Lower leg skin (tissue), 4 donors: Measurements from ENCODE around the gene GGA2. TPM values are rescaled to one million over a fixed set of nuclear protein-coding genes. Genes with fewer than 3 reads are reported as not detected.

ENCODE experiments used
- DNase-seq, 2 donors: peaks; one replicate each; pipeline ENCODE4 v3.0.0-alpha.2; 2019; ENCODE audit warnings: low spot score in 2 of 2
- H3K4me3 ChIP-seq: fragments of 200-600 bp; sonication (generic); 2 replicates; pipeline ENCODE4 v1.5.1; 2017; ENCODE audit warnings: mild to moderate bottlenecking, low read depth; ENCODE audit not compliant: poor library complexity, severe bottlenecking
- POLR2A ChIP-seq, 2 donors: fragments of 450-650 bp; IDR thresholded peaks; one replicate each; pipeline ENCODE4 v1.6.1; 2016 to 2017; ENCODE audit warnings: antibody characterized with exemption in 2 of 2, mild to moderate bottlenecking in 1 of 2, moderate library complexity in 1 of 2
- WGBS, 2 donors: methylation state at CpG; one replicate each; pipeline ENCODE4 v1.1.5; 2018; 5-methylcytosine and 5-hydroxymethylcytosine counted together
- intact Hi-C: fragments of 100-400 bp; cut with DNase I; formaldehyde crosslinking; loops from one replicate; pipeline ENCODE4 v1.15.0; 2023; ENCODE audit warnings: low total_unique reads
- total RNA-seq, 4 donors: library from RNA; depleted of rRNA; stranded (reverse); fragments of >200 nt; gene quantifications; one replicate each; pipeline ENCODE4 v1.1.0, GENCODE V29; 2016
- TF ChIP-seq, protein P1 (sequence below), 3 donors: fragments of 450-650 bp; IDR thresholded peaks; one replicate each; pipeline ENCODE4 v1.5.1; 2016; ENCODE audit warnings: antibody characterized with exemption in 3 of 3, mild to moderate bottlenecking in 3 of 3, moderate library complexity in 2 of 3

GGA2 gene
- total RNA-seq, 4 donors from 2014 or later, result 40.7 to 80.4 (median 61.4) TPM

GRCh38 chr16:23500212-23500861, 10.0 kb downstream of the GGA2 start:
- intact Hi-C loops, result no loop called here
- H3K4me3 ChIP-seq, result no peak overlapping the region
- 61 to 69% methylated on average over 19 to 20 of the region's 20 CpGs for WGBS, 2 donors
- TF ChIP-seq POLR2A (IDR thresholded peaks at IDR 0.05), result no peak
- TF ChIP-seq, protein P1, sequence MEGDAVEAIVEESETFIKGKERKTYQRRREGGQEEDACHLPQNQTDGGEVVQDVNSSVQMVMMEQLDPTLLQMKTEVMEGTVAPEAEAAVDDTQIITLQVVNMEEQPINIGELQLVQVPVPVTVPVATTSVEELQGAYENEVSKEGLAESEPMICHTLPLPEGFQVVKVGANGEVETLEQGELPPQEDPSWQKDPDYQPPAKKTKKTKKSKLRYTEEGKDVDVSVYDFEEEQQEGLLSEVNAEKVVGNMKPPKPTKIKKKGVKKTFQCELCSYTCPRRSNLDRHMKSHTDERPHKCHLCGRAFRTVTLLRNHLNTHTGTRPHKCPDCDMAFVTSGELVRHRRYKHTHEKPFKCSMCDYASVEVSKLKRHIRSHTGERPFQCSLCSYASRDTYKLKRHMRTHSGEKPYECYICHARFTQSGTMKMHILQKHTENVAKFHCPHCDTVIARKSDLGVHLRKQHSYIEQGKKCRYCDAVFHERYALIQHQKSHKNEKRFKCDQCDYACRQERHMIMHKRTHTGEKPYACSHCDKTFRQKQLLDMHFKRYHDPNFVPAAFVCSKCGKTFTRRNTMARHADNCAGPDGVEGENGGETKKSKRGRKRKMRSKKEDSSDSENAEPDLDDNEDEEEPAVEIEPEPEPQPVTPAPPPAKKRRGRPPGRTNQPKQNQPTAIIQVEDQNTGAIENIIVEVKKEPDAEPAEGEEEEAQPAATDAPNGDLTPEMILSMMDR (IDR thresholded peaks at IDR 0.05), result no peak
- peak in 1 of 2 donors; percentile 87 for DNase-seq

- no peak for DNase-seq
- intact Hi-C loops, result no loop called here
- H3K4me3 ChIP-seq, result no peak overlapping the region
- WGBS, 2 donors, result 66 to 67% methylated on average over 7 of the region's 7 CpGs
- TF ChIP-seq POLR2A (IDR thresholded peaks at IDR 0.05), result no peak
- TF ChIP-seq, protein P1 (IDR thresholded peaks at IDR 0.05), result no peak
Measured at GRCh38 chr16:23499801-23500200, 10.5 kb downstream of the GGA2 start.

DNA sequence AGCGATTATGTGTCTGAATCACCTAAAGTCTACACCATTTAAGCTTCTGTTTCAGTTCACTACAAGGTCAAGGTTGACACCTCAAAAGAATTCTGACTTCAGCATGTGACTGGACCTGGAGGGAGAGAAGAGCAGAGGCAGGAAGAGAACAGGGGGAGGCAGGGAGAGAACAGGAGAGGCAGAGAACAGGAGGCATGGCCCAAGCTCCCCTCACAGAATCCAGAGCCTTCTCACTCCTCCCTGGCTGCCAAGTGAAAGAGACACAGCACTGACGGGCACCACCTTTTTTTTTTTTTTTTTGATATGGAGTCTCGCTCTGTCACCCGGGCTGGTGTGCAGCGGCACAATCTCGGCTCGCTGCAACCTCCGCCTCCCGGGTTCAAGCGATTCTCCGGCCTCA, 11.4 kb downstream of the GGA2 start:
- intact Hi-C loops, result no loop called here
- H3K4me3 ChIP-seq, result no peak overlapping the region
- TF ChIP-seq, protein P1 (IDR thresholded peaks at IDR 0.05), result no peak
- no peak for TF ChIP-seq POLR2A (IDR thresholded peaks at IDR 0.05)
- WGBS, 2 donors, result 72 to 83% methylated on average over 11 of the region's 11 CpGs
- no peak for DNase-seq

DNA sequence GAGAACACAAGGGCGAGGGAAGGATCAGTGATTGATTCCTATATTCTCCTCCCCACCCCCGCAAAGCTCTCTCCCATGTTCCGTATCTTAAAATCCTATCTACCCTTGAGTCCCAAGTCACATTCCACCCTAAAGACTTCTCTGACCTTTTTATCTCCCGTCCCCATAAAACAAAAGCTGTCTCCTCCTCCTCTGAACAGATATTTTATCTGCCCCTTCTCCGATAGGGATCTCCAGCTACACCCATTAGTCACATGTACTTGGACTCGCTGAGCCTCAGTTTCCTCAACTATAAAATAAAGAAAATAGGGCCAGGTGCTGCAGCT, 12.8 kb downstream of the GGA2 start:
- H3K4me3 ChIP-seq, result no peak overlapping the region
- intact Hi-C loops, result no loop called here
- 50 to 54% methylated on average over 6 of the region's 6 CpGs for WGBS, 2 donors
- TF ChIP-seq, protein P1 (IDR thresholded peaks at IDR 0.05), result no peak
- no peak for TF ChIP-seq POLR2A (IDR thresholded peaks at IDR 0.05)
- DNase-seq, result no peak

DNA sequence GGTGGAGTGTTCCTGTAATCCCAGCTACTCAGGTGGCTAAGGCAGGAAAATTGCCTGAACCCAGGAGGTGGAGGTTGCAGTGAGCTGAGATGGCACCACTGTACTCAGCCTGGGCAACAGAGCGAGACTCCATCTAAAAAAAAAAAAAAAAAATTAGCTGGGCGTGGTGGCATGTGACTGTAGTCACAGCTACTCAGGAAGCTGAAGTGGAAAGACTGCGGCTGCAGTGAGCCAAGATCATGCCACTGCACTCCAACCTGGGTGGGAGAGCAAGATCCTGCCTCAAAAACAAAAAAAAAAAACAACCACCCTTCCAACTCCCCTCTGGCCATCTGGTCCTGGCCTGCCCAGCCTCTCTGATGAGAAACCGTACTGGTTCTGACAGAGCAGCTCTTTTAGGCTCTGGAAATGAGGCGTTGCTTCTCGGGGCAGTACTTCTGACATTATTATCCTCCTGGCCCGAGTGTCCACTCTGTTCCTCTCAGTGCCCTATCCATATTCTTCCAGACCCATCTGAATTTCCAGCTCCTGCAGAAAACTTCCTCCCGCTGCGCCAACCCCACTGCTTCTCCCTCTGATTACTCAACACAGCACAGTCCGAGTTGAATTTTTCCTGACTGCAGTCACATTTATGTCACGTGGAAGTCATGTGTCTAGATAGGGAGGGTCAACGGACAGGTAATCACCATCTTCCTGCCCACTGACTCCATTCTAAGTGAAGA, 13.3 kb downstream of the GGA2 start:
- TF ChIP-seq POLR2A (IDR thresholded peaks at IDR 0.05), result no peak
- TF ChIP-seq, protein P1 (IDR thresholded peaks at IDR 0.05), result no peak
- 15 to 25% methylated on average over 12 of the region's 12 CpGs for WGBS, 2 donors
- intact Hi-C loops, result no loop called here
- no peak overlapping the region for H3K4me3 ChIP-seq
- DNase-seq, result peak; percentile 68 to 90
